GM23338 (cell line): ENCODE data around the gene SMG7. TPM values are rescaled to one million over a fixed set of nuclear protein-coding genes. Genes with fewer than 3 reads are reported as not detected.

ENCODE experiments used
- ATAC-seq: fragments of 200-7000 bp; cut with Tn5 transposase; 3 replicates; pipeline ENCODE4 v1.9.1; 2020
- DNase-seq: peaks from one replicate; pipeline ENCODE4 v3.0.0-alpha.2; 2015; ENCODE audit warnings: low spot score
- H2AFZ ChIP-seq: fragments of 200-600 bp; sonication (generic); 2 replicates; pipeline ENCODE4 v1.8.0; 2016; ENCODE audit warnings: antibody characterized with exemption, mild to moderate bottlenecking, moderate library complexity
- H3F3A ChIP-seq: fragments of 200-600 bp; sonication (generic); replicated peaks from 2 replicates; pipeline ENCODE4 v1.8.0; 2017; ENCODE audit warnings: antibody characterized with exemption, mixed run types, low read depth
- H3K27ac ChIP-seq: fragments of 200-600 bp; sonication (generic); 2 replicates; pipeline ENCODE4 v1.6.1; 2016; ENCODE audit warnings: low read depth
- H3K27me3 ChIP-seq: fragments of 200-600 bp; sonication (generic); 2 replicates; pipeline ENCODE4 v1.8.0; 2016; ENCODE audit warnings: mild to moderate bottlenecking, mixed run types, moderate library complexity; ENCODE audit not compliant: insufficient read depth
- H3K36me3 ChIP-seq: fragments of 200-600 bp; sonication (generic); 2 replicates; pipeline ENCODE4 v1.8.0; 2016; ENCODE audit warnings: mild to moderate bottlenecking; ENCODE audit not compliant: insufficient read depth
- H3K4me1 ChIP-seq: fragments of 200-600 bp; sonication (generic); 2 replicates; pipeline ENCODE4 v1.8.0; 2016; ENCODE audit warnings: mild to moderate bottlenecking, moderate library complexity; ENCODE audit not compliant: insufficient read depth
- H3K4me2 ChIP-seq: fragments of 200-600 bp; sonication (generic); 2 replicates; pipeline ENCODE4 v1.7.1; 2017; ENCODE audit warnings: mixed run types
- H3K4me3 ChIP-seq: fragments of 200-600 bp; sonication (generic); 2 replicates; pipeline ENCODE4 v1.6.1; 2016; ENCODE audit warnings: mixed run types
- H3K79me2 ChIP-seq: fragments of 200-600 bp; sonication (generic); replicated peaks from 2 replicates; pipeline ENCODE4 v1.8.0; 2017; ENCODE audit warnings: mild to moderate bottlenecking; ENCODE audit not compliant: insufficient read depth
- H3K9me2 ChIP-seq: fragments of 200-600 bp; sonication (generic); 2 replicates; pipeline ENCODE4 v1.8.0; 2017; ENCODE audit not compliant: insufficient read depth
- H4K20me1 ChIP-seq: fragments of 200-600 bp; sonication (generic); replicated peaks from 2 replicates; pipeline ENCODE4 v1.8.0; 2017; ENCODE audit warnings: mild to moderate bottlenecking; ENCODE audit not compliant: insufficient read depth
- H3K27ac Mint-ChIP-seq: 2 replicates; pipeline ENCODE4 v1.8.0; 2020; ENCODE audit warnings: inconsistent platforms, mild to moderate bottlenecking, moderate library complexity, mixed read lengths
- H3K27me3 Mint-ChIP-seq: 3 replicates; pipeline ENCODE4 v1.8.0; 2022; ENCODE audit warnings: low read depth, mild to moderate bottlenecking, moderate library complexity, mixed read lengths, inconsistent platforms; ENCODE audit not compliant: insufficient read depth, poor library complexity
- H3K36me3 Mint-ChIP-seq: 3 replicates; pipeline ENCODE4 v1.8.0; 2021; ENCODE audit warnings: low read depth, mild to moderate bottlenecking, inconsistent platforms, moderate library complexity, mixed read lengths
- H3K4me1 Mint-ChIP-seq: 3 replicates; pipeline ENCODE4 v1.8.0; 2020; ENCODE audit warnings: mild to moderate bottlenecking, inconsistent platforms, mixed read lengths
- H3K4me3 Mint-ChIP-seq: 3 replicates; pipeline ENCODE4 v1.8.0; 2021; ENCODE audit warnings: moderate library complexity, mild to moderate bottlenecking, inconsistent platforms, mixed read lengths
- H3K9me3 Mint-ChIP-seq: 3 replicates; pipeline ENCODE4 v1.8.0; 2020; ENCODE audit warnings: moderate library complexity, mild to moderate bottlenecking, inconsistent platforms, mixed read lengths
- CREB1 ChIP-seq: fragments of 250-450 bp; sonication (Bioruptor Pico); IDR thresholded peaks from 2 replicates; pipeline ENCODE4 v1.5.0; 2020; ENCODE audit warnings: low read depth, mild to moderate bottlenecking, moderate library complexity
- CTCF ChIP-seq, 2 experiments: fragments of 200-600 bp in 1 of 2; sonication (generic) in 1 of 2; conservative IDR thresholded peaks; 2 replicates each; pipeline versions ENCODE4 v1.5.1 to v1.6.1; 2016 to 2017; ENCODE audit warnings: antibody characterized with exemption in 2 of 2, low read depth in 2 of 2, mild to moderate bottlenecking in 2 of 2, moderate library complexity in 1 of 2
- ETS1 ChIP-seq: IDR thresholded peaks from 2 replicates; pipeline ENCODE4 v1.6.1; 2016; ENCODE audit warnings: antibody characterized with exemption
- EZH2 ChIP-seq: fragments of 200-600 bp; sonication (generic); IDR thresholded peaks from one replicate; pipeline ENCODE4 v1.8.0; 2017; ENCODE audit warnings: antibody characterized with exemption, mild to moderate bottlenecking, low read depth; ENCODE audit not compliant: unreplicated experiment
- EZH2phosphoT487 ChIP-seq: fragments of 200-600 bp; sonication (generic); IDR thresholded peaks from one replicate; pipeline ENCODE4 v1.8.1; 2018; ENCODE audit warnings: antibody characterized with exemption; ENCODE audit not compliant: unreplicated experiment
- JUNB ChIP-seq: IDR thresholded peaks from one replicate; pipeline ENCODE4 v1.6.1; 2016; ENCODE audit warnings: antibody characterized with exemption; ENCODE audit not compliant: unreplicated experiment
- NANOG ChIP-seq: IDR thresholded peaks from 2 replicates; pipeline ENCODE4 v1.6.1; 2016; ENCODE audit warnings: antibody characterized with exemption, borderline replicate concordance
- POLR2AphosphoS5 ChIP-seq: IDR thresholded peaks from 2 replicates; pipeline ENCODE4 v1.6.1; 2016; ENCODE audit warnings: antibody characterized with exemption, low read depth
- STAT1 ChIP-seq: IDR thresholded peaks from one replicate; pipeline ENCODE4 v1.6.1; 2016; ENCODE audit warnings: antibody characterized with exemption; ENCODE audit not compliant: unreplicated experiment
- ZNF114 ChIP-seq: fragments of 250-450 bp; sonication (Bioruptor Pico); IDR thresholded peaks from 2 replicates; pipeline ENCODE4 v1.5.0; 2020; ENCODE audit warnings: mild to moderate bottlenecking, moderate library complexity
- ZNF331 ChIP-seq: fragments of 250-450 bp; sonication (Bioruptor Pico); IDR thresholded peaks from 2 replicates; pipeline ENCODE4 v1.5.0; 2020; ENCODE audit warnings: low read depth, mild to moderate bottlenecking, moderate library complexity
- polyA plus RNA-seq: library from polyadenylated mRNA; unstranded; fragments of >200 nt; fragmentation: Nextera tagmentation; extraction: Ambion mirVana; gene quantifications from 2 replicates; pipeline ENCODE4 v1.2.1, GENCODE V29; 2016
- total RNA-seq: library from RNA; depleted of rRNA; stranded (reverse); fragments of >200 nt; shearing (Covaris generic); gene quantifications from 2 replicates; pipeline ENCODE4 v1.2.3, GENCODE V29; 2014
- TF ChIP-seq, protein P1 (sequence below): fragments of 250-450 bp; sonication (Bioruptor Pico); IDR thresholded peaks from 2 replicates; pipeline ENCODE4 v1.5.0; 2020; ENCODE audit warnings: mild to moderate bottlenecking, moderate library complexity
- TF ChIP-seq, protein P2 (sequence below): IDR thresholded peaks from one replicate; pipeline ENCODE4 v1.6.1; 2018; ENCODE audit warnings: antibody characterized with exemption; ENCODE audit not compliant: unreplicated experiment

Gene SMG7
- total and polyA plus RNA-seq, 2 experiments from 2014 or later, result 33.0 to 79.4 TPM

DNA sequence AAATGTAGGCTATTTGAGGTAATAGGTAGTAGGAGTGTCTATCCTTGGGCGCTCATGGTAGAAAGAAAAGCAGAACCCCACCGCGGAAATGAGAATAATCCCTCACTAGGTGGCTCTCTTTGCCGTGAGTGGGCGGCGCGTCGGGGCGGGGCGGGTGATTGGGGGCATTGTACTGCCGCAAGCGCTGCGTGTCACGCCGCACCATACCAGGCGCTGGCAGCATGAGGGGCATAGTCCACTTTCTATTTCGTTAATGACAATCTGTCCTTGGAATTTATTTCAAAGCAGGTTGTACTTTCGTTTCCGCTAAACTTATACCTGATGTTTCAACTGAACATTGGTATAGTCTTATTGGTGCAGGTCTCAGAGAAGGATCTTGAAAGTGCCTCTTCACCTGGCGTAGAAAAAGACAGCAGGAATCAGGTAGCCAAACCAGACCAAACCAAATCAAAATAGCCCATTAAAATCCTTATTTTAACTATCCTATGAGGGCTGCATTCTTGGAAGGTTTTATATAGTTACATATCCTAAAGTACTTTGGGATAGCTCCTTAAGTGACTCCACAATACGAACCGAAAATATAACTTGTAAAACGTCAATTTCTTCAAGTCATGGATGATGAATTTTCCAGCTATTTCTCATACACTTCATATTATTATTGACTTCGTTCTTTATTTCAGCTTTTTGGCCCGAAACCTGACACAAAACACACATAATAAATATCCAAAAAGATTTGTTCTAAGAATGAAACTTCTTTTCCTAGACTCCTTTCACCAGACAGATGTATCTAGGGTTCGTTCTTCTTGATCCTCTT is 1.9 kb upstream of the SMG7 start:
- H3K27ac ChIP-seq, result peak overlapping the region; percentile 100

More for the DNA sequence above, 1.9 kb upstream of the SMG7 start:
- Histone ChIP-seq H3K27me3 (no peaks in the 10 kb centered on the region), H3K4me1 (peaks cover 24% of the 10 kb centered on the region), H3K79me2 (peaks cover 30% of the 10 kb centered on the region), H4K20me1 (peaks cover 9% of the 10 kb centered on the region), H3K4me2 (peak overlapping the region; percentile 94), H3K36me3 (no peaks in the 10 kb centered on the region), H2AFZ (peak overlapping the region; percentile 94), H3K9me2 (no peaks in the 10 kb centered on the region), H3K4me3 (peak overlapping the region; percentile 86), H3F3A (peaks cover 6% of the 10 kb centered on the region)
- Mint-ChIP-seq H3K36me3 (no peaks in the 10 kb centered on the region; the same call in 2 of the 3 replicates), H3K27me3 (peaks cover 15% of the 10 kb centered on the region), H3K27ac (peak overlapping the region; percentile 100), H3K9me3 (peaks cover 2% of the 10 kb centered on the region; the same call in 1 of the 3 replicates), H3K4me3 (peak overlapping the region; percentile 85), H3K4me1 (peaks cover 28% of the 10 kb centered on the region)
- ATAC-seq (peak; percentile 9), DNase-seq (peak; percentile 70)
- TF ChIP-seq CTCF (conservative IDR thresholded peaks at IDR 0.05; ENCODE audit: low read depth in 2 of 2) (peak; percentile 32 to 72; a peak in 3 of 4 replicates), ZNF331 (CRISPR knock-in tag) (no peak), JUNB (no peak), ETS1 (no peak), POLR2AphosphoS5 (peak; percentile 43), NANOG (no peak), STAT1 (no peak), CREB1 (CRISPR knock-in tag) (peak; percentile 45; the same call in 1 of the 2 replicates), ZNF114 (CRISPR knock-in tag) (no peak), EZH2phosphoT487 (no peak), EZH2 (no peak)
- TF ChIP-seq, protein P1, sequence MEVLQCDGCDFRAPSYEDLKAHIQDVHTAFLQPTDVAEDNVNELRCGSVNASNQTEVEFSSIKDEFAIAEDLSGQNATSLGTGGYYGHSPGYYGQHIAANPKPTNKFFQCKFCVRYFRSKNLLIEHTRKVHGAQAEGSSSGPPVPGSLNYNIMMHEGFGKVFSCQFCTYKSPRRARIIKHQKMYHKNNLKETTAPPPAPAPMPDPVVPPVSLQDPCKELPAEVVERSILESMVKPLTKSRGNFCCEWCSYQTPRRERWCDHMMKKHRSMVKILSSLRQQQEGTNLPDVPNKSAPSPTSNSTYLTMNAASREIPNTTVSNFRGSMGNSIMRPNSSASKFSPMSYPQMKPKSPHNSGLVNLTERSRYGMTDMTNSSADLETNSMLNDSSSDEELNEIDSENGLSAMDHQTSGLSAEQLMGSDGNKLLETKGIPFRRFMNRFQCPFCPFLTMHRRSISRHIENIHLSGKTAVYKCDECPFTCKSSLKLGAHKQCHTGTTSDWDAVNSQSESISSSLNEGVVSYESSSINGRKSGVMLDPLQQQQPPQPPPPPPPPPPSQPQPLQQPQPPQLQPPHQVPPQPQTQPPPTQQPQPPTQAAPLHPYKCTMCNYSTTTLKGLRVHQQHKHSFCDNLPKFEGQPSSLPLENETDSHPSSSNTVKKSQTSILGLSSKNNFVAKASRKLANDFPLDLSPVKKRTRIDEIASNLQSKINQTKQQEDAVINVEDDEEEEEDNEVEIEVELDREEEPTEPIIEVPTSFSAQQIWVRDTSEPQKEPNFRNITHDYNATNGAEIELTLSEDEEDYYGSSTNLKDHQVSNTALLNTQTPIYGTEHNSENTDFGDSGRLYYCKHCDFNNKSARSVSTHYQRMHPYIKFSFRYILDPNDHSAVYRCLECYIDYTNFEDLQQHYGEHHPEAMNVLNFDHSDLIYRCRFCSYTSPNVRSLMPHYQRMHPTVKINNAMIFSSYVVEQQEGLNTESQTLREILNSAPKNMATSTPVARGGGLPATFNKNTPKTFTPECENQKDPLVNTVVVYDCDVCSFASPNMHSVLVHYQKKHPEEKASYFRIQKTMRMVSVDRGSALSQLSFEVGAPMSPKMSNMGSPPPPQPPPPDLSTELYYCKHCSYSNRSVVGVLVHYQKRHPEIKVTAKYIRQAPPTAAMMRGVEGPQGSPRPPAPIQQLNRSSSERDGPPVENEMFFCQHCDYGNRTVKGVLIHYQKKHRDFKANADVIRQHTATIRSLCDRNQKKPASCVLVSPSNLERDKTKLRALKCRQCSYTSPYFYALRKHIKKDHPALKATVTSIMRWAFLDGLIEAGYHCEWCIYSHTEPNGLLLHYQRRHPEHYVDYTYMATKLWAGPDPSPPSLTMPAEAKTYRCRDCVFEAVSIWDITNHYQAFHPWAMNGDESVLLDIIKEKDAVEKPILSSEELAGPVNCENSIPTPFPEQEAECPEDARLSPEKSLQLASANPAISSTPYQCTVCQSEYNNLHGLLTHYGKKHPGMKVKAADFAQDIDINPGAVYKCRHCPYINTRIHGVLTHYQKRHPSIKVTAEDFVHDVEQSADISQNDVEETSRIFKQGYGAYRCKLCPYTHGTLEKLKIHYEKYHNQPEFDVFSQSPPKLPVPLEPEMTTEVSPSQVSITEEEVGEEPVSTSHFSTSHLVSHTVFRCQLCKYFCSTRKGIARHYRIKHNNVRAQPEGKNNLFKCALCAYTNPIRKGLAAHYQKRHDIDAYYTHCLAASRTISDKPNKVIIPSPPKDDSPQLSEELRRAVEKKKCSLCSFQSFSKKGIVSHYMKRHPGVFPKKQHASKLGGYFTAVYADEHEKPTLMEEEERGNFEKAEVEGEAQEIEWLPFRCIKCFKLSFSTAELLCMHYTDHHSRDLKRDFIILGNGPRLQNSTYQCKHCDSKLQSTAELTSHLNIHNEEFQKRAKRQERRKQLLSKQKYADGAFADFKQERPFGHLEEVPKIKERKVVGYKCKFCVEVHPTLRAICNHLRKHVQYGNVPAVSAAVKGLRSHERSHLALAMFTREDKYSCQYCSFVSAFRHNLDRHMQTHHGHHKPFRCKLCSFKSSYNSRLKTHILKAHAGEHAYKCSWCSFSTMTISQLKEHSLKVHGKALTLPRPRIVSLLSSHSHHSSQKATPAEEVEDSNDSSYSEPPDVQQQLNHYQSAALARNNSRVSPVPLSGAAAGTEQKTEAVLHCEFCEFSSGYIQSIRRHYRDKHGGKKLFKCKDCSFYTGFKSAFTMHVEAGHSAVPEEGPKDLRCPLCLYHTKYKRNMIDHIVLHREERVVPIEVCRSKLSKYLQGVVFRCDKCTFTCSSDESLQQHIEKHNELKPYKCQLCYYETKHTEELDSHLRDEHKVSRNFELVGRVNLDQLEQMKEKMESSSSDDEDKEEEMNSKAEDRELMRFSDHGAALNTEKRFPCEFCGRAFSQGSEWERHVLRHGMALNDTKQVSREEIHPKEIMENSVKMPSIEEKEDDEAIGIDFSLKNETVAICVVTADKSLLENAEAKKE (CRISPR knock-in tag), result no peak
- TF ChIP-seq, protein P2, sequence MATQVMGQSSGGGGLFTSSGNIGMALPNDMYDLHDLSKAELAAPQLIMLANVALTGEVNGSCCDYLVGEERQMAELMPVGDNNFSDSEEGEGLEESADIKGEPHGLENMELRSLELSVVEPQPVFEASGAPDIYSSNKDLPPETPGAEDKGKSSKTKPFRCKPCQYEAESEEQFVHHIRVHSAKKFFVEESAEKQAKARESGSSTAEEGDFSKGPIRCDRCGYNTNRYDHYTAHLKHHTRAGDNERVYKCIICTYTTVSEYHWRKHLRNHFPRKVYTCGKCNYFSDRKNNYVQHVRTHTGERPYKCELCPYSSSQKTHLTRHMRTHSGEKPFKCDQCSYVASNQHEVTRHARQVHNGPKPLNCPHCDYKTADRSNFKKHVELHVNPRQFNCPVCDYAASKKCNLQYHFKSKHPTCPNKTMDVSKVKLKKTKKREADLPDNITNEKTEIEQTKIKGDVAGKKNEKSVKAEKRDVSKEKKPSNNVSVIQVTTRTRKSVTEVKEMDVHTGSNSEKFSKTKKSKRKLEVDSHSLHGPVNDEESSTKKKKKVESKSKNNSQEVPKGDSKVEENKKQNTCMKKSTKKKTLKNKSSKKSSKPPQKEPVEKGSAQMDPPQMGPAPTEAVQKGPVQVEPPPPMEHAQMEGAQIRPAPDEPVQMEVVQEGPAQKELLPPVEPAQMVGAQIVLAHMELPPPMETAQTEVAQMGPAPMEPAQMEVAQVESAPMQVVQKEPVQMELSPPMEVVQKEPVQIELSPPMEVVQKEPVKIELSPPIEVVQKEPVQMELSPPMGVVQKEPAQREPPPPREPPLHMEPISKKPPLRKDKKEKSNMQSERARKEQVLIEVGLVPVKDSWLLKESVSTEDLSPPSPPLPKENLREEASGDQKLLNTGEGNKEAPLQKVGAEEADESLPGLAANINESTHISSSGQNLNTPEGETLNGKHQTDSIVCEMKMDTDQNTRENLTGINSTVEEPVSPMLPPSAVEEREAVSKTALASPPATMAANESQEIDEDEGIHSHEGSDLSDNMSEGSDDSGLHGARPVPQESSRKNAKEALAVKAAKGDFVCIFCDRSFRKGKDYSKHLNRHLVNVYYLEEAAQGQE, result no peak
